Astrocyte of the hippocampus (primary cell): ENCODE results near the gene CYP2B6.
"Not testable (repeated sequence)": the region's sequence is repeated elsewhere in the genome, so short reads cannot be mapped to it uniquely, and the experiment has no call there.

Experiments
- DNase-seq: peaks from one replicate; pipeline ENCODE4 v3.0.0; 2011; ENCODE audit warnings: low read depth, low spot score

Gene CYP2B6

DNA sequence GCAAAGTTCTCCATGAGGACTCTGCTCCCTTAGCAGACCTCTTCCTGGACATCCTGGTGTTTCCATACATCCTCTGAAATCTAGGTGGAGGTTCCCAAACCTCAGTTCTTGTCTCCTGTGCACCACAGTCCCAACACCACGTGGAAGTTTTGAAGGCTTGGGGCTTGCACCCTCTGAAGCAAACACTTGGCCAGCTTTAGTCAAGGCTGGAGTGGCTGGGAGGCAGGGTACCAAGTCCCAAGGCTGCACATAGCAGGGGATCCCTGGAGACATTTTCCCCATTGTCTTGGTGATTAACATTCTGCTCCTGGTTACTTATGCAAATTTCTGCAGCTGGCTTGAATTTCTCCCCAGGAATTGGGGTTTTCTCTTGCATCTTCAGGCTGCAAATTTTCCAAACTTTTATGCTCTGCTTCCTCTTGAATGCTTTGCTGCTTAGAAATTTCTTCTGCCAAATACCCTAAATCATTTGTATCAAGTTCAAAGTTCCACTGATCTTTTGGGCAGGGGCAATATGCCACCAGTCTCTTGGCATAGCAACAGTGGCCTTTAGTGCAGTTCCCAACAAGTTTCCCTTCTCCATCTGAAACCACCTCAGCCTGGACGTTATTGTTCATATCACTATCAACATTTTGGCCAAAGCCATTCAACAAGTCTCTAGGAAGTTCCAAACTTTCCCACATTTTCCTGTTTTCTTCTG lies 10.2 kb upstream of the CYP2B6 start:
- not testable (repeated sequence) for DNase-seq

DNA sequence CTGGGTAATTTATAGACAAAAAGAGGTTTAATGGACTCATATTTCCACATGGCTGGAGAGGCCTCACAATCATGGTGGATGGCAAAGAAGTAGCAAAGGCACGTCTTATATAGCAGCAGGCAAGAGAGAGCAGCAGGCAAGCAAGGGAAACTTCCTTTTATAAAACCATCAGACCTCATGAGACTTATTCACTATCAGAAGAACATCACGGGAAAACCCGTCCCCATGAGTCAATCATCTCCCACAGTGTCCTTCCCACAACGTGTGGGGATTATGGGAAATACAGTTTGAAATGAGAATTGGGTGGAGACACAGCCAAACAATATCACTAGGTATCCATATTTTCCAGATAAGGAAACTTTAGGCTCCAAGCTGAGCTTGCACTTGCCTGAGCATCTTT lies 9.5 kb upstream of the CYP2B6 start:
- DNase-seq = no peak

DNA sequence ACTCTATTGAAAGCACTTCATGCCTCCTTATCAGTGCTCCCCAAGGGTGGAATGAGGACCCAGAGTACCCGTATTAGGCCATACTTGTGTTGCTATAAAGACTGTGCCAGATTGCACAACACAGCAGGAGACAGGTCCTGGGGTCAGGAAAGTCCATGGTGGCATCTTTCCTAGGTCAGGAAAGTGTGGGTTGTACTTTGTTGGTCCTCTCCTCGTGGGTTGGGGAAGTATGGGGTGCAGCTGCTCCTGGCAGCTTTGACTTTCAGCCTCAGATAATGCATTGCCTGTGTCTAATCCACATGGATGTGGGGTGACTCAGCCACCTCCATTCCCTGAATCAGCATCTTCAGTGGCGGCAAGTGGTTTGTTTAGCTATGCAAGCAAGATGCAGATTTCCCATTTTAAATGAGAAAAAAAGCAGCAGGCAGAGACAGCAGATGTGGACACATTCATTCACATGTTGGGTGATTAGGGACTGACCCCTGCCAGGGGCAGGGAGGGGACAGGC lies 8.4 kb upstream of the CYP2B6 start:
- peak; percentile 18 for DNase-seq

DNA sequence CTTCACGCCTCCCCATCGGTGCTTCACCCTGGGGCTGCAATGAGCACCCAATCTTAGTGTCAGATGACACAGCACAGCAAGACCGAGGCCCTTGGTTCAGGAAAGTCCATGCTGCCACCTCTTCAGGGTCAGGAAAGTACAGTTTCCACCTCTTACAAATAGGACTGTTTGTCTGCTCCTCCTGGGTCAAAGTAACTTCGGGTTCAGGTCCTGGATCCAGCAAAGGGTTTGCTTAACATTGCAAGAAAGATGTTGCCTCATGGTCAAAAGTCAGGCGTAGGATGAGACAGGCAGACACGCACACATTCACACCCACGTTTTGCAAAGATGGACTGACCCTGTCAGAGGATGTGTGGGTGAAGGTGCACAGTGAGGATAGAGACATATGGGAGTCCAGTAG lies 1.6 kb upstream of the CYP2B6 start:
- no peak for DNase-seq

DNA sequence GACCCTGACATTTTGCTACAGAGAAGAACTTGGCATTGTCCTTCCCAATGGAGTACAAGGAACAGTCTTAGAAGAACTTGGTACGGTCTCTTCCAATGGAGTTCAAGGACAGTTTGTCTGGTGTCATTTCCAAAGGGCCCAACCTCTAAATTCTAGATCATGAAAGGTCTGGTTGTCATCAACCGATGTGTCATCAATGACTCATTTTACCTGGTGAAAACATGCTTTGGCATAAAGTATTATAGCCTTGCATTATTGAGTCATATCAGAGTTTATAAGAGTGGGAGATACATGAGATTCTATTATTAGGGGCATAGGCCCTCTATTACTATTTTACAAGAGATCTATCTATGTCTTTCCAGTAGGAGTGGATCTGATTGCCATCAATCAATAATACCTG lies 4.3 kb downstream of the CYP2B6 start:
- DNase-seq = no peak

DNA sequence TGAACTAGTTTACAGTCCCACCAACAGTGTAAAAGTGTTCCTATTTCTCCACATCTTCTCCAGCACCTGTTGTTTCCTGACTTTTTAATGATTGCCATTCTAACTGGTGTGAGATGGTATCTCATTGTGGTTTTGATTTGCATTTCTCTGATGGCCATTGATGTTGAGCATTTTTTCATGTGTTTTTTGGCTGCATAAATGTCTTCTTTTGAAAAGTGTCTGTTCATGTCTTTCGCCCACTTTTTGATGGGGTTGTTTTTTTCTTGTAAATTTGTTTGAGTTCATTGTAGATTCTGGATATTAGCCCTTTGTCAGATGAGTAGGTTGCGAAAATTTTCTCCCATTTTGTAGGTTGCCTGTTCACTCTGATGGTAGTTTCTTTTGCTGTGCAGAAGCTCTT lies 7.9 kb downstream of the CYP2B6 start:
- not testable (repeated sequence) for DNase-seq

DNA sequence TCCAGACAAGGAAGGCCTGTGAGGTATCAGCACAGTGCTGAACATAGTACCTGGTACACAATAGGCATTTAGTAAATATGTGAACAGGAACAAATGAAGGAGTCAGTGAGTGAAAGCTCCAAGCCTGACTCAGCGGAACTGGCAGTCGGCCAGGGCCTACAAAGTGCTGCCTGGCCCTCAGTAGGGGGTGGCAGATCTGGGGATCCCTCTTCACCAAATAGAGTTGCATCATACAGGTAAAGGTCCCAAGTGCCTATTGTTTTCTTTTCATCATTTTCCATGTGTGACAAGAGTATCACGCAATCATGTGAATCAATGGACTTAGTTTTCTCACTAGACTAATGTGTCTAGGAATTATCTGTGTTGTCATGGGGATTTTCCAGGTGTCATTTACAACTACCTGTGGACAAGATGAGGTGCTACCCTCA lies 9.2 kb downstream of the CYP2B6 start:
- DNase-seq = no peak

DNA sequence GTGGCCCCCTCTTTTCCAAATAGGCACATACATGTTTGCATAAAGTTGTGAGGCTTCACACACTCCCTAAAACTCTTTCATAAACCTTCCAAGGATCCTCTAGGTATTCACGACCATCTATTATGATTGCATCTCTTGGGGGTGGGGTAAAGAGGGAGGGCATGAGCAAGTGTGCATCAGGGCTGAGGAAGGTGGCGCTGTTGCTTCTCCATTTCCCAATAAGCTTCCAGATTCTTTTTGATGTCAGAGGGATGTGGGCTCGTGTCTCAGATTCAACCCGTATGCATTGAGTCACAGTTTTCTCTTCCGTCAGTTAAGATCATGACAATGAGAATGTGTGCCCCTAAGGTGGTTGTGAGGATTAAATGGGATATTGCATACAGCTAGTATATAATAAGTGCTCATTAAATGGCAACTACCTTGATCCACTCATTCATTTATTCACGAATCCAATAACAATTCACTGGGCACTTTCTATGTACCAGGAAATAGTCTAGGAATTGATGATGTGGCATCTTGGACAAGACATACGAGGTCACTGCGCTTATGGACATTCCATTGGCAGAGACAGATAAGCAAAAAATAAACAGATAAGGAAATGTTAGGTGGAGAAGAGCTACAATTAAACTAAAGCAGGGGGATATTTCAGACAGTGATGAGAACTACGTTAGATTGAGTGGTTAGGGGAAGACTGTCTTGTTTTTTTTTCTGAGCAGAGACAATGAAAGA lies 10.3 kb downstream of the CYP2B6 start:
- no peak for DNase-seq

DNA sequence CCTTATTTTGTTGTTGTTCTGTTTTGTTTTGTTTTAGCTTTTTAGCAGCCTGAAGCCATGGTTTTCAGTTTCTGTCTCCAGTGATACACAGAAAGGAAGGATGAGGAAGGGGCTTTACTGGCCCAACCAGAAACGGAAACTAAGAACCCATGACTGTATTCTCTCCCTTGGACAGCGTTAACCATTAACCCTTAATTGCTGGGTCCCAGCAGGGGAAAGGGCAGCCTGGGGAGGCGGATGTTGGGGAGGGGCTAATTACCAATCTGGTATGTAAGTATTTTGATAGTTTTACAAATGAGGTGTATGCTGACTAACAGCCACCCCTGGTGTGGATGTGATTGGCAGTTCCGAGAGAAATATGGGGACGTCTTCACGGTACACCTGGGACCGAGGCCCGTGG lies 12.6 kb downstream of the CYP2B6 start:
- not testable (repeated sequence) for DNase-seq

DNA sequence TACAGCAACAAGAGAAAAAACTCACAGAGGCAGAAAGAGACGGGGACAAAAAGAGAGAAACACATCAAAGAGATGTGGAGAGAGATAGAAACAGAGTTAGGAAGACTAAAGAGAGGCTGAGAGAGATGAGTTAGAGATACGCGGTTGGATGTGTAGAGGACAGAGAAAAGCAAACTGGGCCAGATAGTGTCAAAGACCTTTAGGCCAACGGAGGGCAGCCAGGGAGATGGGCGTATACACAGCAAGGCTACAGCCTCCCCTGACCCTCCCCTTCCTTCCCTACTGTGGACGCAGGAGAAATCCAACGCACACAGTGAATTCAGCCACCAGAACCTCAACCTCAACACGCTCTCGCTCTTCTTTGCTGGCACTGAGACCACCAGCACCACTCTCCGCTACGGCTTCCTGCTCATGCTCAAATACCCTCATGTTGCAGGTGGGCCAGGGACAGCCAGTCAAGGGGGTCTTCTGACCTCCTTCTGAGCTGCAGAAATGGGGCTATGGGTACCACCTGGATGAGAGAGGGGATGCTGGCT lies 18.7 kb downstream of the CYP2B6 start:
- DNase-seq = no peak

DNA sequence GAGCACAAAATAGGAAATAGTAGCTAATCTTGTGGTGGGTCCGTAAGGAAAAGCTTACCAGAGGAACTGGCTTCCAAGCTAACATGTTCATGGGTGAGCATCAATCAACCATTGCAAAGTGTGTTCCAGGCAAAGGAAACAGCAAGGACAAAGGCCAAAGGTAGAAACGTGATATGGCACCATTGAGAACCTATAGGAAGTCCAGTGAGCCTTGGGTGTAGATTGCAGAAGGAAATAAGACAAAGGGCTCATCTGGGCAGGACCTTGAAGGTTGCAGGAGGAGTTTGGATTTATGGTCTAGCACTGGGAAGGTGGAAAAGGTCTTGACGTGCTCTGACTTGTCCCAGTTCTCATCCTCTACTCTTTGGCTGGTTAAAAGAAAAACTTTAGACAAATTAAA lies 22.3 kb downstream of the CYP2B6 start:
- no peak for DNase-seq

DNA sequence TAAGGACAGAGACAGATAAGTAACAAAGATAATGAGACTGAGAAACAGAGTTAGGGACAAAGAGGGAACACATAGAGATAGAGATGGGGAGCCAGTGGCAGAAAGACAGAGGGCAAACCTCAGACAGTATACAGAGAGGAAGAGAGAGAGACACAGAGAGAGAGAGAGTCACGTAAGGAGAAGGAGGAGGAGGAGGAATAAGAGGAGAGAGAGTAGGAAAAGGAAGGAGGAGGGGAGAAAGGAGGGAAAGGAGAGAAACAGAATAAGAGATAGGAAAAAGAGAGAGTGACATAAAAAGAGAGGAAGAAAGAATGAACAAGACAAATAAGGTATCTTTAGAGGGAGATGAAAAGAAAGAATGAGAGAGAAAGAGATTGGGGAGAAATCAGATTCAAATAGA lies 23.6 kb downstream of the CYP2B6 start:
- no peak for DNase-seq

DNA sequence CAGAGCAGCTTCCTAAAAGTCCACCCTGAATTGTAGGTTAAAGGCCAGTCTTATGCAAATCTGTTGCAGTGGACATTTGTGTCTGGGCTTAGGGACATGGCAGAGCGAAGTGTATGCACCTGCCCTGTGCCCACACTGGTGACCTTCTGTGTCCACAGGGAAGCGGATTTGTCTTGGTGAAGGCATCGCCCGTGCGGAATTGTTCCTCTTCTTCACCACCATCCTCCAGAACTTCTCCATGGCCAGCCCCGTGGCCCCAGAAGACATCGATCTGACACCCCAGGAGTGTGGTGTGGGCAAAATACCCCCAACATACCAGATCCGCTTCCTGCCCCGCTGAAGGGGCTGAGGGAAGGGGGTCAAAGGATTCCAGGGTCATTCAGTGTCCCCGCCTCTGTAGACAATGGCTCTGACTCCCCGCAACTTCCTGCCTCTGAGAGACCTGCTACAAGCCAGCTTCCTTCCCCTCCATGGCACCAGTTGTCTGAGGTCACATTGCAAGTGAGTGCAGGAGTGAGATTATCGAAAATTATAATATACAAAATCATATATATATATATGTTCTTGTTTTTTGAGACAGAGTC lies 25.5 kb downstream of the CYP2B6 start:
- DNase-seq = no peak

DNA sequence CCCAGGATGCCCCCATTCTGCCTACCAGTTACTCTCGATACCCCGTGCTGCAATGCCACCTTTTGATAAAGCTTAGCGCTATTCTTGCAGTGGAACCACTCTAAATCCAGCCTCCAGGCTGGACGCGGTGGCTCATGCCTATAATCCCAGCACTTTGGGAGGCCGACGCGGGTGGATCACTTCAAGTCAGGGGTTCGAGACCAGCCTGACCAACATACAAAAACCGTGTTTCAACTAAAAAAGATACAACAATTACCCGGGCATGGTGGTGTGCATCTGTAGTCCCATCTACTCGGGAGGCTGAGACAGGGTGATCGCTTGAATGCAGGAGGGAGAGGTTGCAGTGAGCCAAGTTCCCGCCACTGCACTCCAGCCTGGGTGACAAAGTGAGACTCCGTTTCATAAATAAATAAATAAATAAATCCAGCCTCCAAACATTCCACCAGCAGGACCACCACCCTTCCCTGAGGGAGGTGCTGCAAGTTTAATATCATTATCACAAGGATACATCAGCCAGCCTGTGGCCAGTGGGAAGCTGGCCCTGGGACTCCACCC lies 27.7 kb downstream of the CYP2B6 start:
- no peak for DNase-seq

DNA sequence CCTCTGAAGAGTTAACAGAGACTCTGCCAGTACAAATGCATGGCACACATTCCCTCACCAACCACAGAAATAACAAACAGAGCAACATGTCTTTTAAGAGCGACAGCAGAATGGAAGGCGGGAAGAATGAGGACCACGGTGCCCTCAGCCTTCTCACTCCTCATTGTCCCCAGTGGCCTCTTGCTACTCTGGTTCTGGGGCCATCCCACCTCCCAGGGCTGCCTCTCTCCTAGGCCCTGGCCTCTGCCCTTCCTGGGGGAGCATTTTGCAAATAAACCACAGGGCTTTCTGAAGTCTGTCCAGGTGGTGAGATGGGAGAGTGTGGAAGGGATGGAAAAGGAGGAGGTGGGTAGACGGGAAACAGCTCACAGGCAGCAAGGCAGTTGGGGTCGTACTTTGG lies 28.3 kb downstream of the CYP2B6 start:
- DNase-seq = no peak

DNA sequence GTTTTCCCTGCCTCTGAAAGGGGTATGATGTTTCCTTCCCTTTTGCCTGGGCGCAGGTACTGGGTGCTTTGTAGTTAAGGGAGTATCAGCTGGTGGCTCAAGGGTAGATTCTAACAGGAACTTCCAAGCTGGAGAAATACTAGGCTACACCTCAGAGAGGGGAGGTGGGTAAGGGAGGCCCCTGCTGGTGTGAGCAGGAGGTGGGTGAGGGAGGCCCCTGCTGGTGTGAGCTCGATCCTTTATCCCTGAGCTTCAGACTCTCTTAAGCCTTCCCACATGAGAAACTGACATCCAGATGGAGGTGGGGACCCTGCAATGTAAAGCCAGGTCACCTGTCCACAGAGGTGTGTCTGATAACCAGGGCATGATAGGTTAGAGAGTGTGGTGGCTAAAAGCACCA lies 32.1 kb downstream of the CYP2B6 start:
- no peak for DNase-seq

DNA sequence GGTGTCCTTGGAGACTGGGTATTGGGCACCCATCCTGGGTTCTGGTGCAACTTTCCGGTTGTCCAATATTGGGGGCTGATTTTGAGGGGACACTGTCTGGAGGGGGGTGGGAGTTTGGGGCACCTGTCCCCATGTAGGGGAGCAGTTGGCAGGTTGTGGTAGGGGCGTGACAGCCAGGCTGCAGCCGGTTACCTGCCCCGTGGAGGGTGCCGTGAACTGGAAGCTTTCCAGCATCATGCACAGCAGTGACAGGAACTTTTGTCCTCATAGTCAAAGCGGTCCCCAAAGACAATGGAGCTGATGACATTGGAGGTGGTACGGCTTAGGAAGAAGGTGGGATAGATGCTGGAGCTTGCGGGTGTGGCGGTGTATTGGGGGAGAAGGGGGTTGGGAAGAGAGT lies 34.3 kb downstream of the CYP2B6 start:
- no peak for DNase-seq

DNA sequence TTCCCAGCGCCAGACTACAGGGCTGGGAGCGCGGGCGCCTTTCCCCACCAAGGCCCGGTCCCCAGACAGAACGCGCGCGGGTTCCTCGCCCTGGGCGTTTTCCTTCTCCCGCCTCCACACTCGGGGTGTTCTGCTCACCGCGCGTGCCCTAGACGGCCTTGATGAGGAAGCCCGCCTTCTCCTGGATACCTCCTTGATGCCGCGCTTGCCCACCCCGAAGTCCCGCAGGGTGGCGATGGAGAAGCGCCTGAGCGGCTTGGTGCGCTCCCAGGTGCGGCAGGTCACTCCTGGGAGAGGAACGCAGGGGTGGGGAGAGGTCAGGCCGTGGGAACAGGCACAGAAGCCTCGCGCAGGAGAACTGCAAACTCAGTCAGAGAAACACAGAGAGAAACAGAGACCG lies 34.8 kb downstream of the CYP2B6 start:
- DNase-seq = no peak

DNA sequence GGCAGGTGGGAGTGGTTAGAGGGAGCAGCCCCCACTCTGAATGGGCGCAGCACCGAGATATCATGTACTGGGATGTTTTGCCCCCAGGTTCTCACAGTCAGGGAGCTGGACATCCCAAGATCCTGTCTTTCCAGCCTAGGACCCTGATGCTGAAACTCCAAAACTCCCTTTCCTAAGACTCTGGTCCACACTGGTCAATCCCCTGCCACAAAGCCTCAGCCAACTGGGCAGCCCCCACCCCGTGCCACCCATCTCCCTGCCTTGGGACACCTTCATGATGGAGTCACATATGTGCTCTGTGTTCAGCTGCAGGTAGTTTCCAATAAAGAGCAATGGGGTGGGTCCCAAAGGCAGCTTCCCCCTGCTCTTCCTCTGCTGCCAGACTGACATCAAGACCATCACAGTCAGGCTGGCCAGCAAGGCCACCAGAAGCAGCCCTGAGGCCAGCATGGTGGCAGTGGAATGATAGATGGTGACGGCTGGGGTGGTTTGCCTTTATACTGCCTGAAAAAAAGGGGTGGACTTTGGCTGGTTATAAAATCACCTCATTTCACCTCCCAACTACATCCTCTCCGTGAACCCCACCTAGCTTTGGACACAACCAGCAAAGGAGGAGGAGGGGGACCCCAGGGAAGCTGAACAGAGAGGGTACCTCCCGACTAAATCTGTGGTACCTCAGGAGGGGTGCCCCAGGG lies 36.3 kb downstream of the CYP2B6 start:
- DNase-seq = no peak

DNA sequence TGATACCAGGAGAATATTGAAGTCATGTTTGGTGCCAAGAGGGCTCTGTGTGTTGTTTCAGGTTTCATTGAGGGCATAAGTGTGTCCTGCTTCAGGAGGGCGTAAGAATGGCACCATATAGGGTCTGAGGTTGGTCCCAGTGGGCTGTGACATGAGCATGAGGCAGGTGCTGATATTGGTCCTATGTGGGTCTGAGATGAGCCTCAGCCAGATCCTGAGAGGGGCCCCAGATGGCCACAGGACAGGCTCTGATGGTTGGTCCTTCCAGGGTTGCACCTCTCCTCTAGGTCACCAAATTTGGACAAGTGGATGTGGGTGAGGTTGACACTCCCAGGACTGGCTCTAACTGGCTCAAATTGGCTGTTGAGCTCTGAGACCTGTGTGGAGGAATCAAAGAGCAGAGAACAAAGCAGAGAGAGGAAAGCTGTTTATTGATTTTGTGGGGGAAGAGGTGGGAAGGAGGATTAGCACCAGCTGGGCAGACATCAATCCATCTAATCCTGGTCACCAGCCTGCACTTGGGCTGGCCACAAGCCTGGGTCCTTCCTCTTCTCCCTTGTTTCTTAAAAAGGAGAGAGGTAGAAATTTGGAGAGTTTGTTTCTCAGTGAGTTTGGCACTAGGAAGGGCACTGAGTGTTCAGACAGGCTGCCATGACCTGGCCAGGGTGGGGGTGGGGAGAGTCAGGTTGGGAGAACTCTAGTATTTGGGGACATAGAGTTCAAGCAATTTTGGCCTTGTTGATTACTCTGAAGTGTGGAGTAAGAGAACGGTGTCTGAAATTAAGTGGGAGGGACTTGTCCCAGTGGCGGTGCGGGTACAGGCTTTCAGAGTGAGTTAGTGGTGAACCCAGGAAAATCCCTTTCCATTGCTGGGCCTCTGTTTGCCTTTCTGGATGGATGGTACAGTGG lies 38.7 kb downstream of the CYP2B6 start:
- no peak for DNase-seq

DNA sequence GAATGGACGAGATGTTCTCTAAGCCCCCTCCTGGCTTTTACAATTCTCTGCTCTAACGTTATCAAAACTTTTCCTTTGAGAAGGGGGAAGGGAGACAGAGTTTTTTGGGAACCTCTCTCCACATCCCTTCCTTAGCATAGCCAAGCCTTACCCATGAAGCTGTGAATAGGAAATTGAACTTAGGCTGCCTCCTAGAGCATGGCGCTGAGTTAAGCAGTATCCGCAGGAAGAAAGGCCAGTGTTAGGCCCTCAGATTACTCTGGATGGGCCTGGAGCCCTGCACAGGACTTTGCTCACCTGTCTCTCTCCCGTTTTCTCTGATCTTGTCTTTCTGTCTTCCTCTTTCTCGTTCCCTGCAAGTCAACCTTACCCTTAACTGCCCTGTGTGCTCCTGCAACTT lies 39.6 kb downstream of the CYP2B6 start:
- DNase-seq = no peak
